ENCODE measurements around the gene SLCO2A1.

SLCO2A1 gene

GRCh38 chr3:133938770-133939462 lies 90.8 kb downstream of the SLCO2A1 start:
- Histone ChIP-seq H2AFZ (ENCODE audit: low read depth, low read length) (no peak overlapping the region), H3K9me3 (ENCODE audit: low read length) (no peaks in the 10 kb centered on the region), H3K36me3 (ENCODE audit: insufficient read depth, low read length) (no peaks in the 10 kb centered on the region), H3K4me3 (ENCODE audit: low read length) (no peak overlapping the region), H3K27me3 (ENCODE audit: insufficient read depth, low read length) (peaks cover 22% of the 10 kb centered on the region), H3K4me1 (ENCODE audit: insufficient read depth, low read length) (no peaks in the 10 kb centered on the region)

GRCh38 chr3:133937756-133938601 lies 91.7 kb downstream of the SLCO2A1 start:
- no peak overlapping the region for H3K4me3 ChIP-seq (ENCODE audit: low read length)
- H3K9me3 ChIP-seq (ENCODE audit: low read length): no peaks in the 10 kb centered on the region
- no peaks in the 10 kb centered on the region for H3K36me3 ChIP-seq (ENCODE audit: insufficient read depth, low read length)
- H3K4me1 ChIP-seq (ENCODE audit: insufficient read depth, low read length): no peaks in the 10 kb centered on the region
- no peak overlapping the region for H2AFZ ChIP-seq (ENCODE audit: low read depth, low read length)
- H3K27me3 ChIP-seq (ENCODE audit: insufficient read depth, low read length): peaks cover 22% of the 10 kb centered on the region

GRCh38 chr3:133937061-133937686 lies 92.6 kb downstream of the SLCO2A1 start:
- Histone ChIP-seq H3K4me3 (ENCODE audit: low read length) (no peak overlapping the region), H2AFZ (ENCODE audit: low read depth, low read length) (no peak overlapping the region), H3K36me3 (ENCODE audit: insufficient read depth, low read length) (no peaks in the 10 kb centered on the region), H3K27me3 (ENCODE audit: insufficient read depth, low read length) (peaks cover 22% of the 10 kb centered on the region), H3K9me3 (ENCODE audit: low read length) (no peaks in the 10 kb centered on the region), H3K4me1 (ENCODE audit: insufficient read depth, low read length) (no peaks in the 10 kb centered on the region)

GRCh38 chr3:133935843-133936769 lies 93.6 kb downstream of the SLCO2A1 start:
- H3K4me1 ChIP-seq (ENCODE audit: insufficient read depth, low read length): no peaks in the 10 kb centered on the region
- H3K27me3 ChIP-seq (ENCODE audit: insufficient read depth, low read length): peaks cover 16% of the 10 kb centered on the region
- H3K9me3 ChIP-seq (ENCODE audit: low read length): no peaks in the 10 kb centered on the region
- H2AFZ ChIP-seq (ENCODE audit: low read depth, low read length): no peak overlapping the region
- H3K36me3 ChIP-seq (ENCODE audit: insufficient read depth, low read length): no peaks in the 10 kb centered on the region
- no peak overlapping the region for H3K4me3 ChIP-seq (ENCODE audit: low read length)

- no peaks in the 10 kb centered on the region for H3K36me3 ChIP-seq (ENCODE audit: insufficient read depth, low read length)
- H3K4me1 ChIP-seq (ENCODE audit: insufficient read depth, low read length): no peaks in the 10 kb centered on the region
- H2AFZ ChIP-seq (ENCODE audit: low read depth, low read length): no peak overlapping the region
- H3K4me3 ChIP-seq (ENCODE audit: low read length): no peak overlapping the region
- peaks cover 10% of the 10 kb centered on the region for H3K27me3 ChIP-seq (ENCODE audit: insufficient read depth, low read length)
- H3K9me3 ChIP-seq (ENCODE audit: low read length): no peaks in the 10 kb centered on the region
Observed at GRCh38 chr3:133934996-133935842, 94.5 kb downstream of the SLCO2A1 start.

- Histone ChIP-seq H3K4me1 (ENCODE audit: insufficient read depth, low read length) (no peaks in the 10 kb centered on the region), H3K27me3 (ENCODE audit: insufficient read depth, low read length) (peaks cover 8% of the 10 kb centered on the region), H3K9me3 (ENCODE audit: low read length) (no peaks in the 10 kb centered on the region), H2AFZ (ENCODE audit: low read depth, low read length) (no peak overlapping the region), H3K4me3 (ENCODE audit: low read length) (no peak overlapping the region), H3K36me3 (ENCODE audit: insufficient read depth, low read length) (no peaks in the 10 kb centered on the region)
Observed at GRCh38 chr3:133934073-133934970, 95.4 kb downstream of the SLCO2A1 start.

GRCh38 chr3:133933097-133934024 lies 96.4 kb downstream of the SLCO2A1 start:
- peaks cover 14% of the 10 kb centered on the region for H3K27me3 ChIP-seq (ENCODE audit: insufficient read depth, low read length)
- H3K36me3 ChIP-seq (ENCODE audit: insufficient read depth, low read length): no peaks in the 10 kb centered on the region
- H2AFZ ChIP-seq (ENCODE audit: low read depth, low read length): no peak overlapping the region
- H3K9me3 ChIP-seq (ENCODE audit: low read length): no peaks in the 10 kb centered on the region
- no peak overlapping the region for H3K4me3 ChIP-seq (ENCODE audit: low read length)
- H3K4me1 ChIP-seq (ENCODE audit: insufficient read depth, low read length): no peaks in the 10 kb centered on the region

- Histone ChIP-seq H3K4me1 (ENCODE audit: insufficient read depth, low read length) (peaks cover 4% of the 10 kb centered on the region), H3K9me3 (ENCODE audit: low read length) (no peaks in the 10 kb centered on the region)
Observed at GRCh38 chr3:133932009-133932408, 97.7 kb downstream of the SLCO2A1 start.

GRCh38 chr3:133931084-133931483 lies 98.6 kb downstream of the SLCO2A1 start:
- Histone ChIP-seq H3K27me3 (ENCODE audit: insufficient read depth, low read length) (peaks cover 24% of the 10 kb centered on the region), H2AFZ (ENCODE audit: low read depth, low read length) (no peak overlapping the region), H3K9me3 (ENCODE audit: low read length) (no peaks in the 10 kb centered on the region), H3K4me3 (ENCODE audit: low read length) (no peak overlapping the region), H3K36me3 (ENCODE audit: insufficient read depth, low read length) (no peaks in the 10 kb centered on the region), H3K4me1 (ENCODE audit: insufficient read depth, low read length) (peaks cover 4% of the 10 kb centered on the region)

More at GRCh38 chr3:133932009-133932408, 97.7 kb downstream of the SLCO2A1 start:
- Histone ChIP-seq H3K27me3 (ENCODE audit: insufficient read depth, low read length) (peaks cover 15% of the 10 kb centered on the region), H3K36me3 (ENCODE audit: insufficient read depth, low read length) (no peaks in the 10 kb centered on the region), H2AFZ (ENCODE audit: low read depth, low read length) (no peak overlapping the region), H3K4me3 (ENCODE audit: low read length) (no peak overlapping the region)

- no peak overlapping the region for H3K4me3 ChIP-seq (ENCODE audit: low read length)
- peaks cover 4% of the 10 kb centered on the region for H3K4me1 ChIP-seq (ENCODE audit: insufficient read depth, low read length)
- H2AFZ ChIP-seq (ENCODE audit: low read depth, low read length): no peak overlapping the region
- H3K27me3 ChIP-seq (ENCODE audit: insufficient read depth, low read length): peaks cover 26% of the 10 kb centered on the region
- H3K36me3 ChIP-seq (ENCODE audit: insufficient read depth, low read length): no peaks in the 10 kb centered on the region
- H3K9me3 ChIP-seq (ENCODE audit: low read length): no peaks in the 10 kb centered on the region
Observed at GRCh38 chr3:133930341-133930933, 99.3 kb downstream of the SLCO2A1 start.
